ENCODE results near the gene HSD17B12.

HSD17B12 gene

DNA sequence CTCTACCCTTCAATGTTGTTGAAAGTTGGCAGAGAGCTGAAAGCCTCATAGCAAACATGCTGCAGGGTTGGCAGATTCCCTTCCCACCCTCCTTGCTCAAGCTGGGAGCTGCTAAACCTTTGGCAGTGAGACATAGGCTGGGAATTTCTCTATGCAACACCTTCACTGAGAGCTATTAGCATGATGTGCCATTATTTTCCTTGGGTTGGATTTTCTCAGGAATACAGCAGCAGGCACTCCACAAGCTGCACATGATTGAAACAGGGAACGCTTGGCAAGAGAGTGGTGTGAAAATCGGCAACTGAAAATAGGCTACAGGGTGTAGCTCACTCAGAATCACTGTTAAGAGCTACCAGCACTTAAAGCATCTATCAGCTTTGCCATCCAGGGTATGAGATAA lies 190.5 kb downstream of the HSD17B12 start:
- Histone ChIP-seq H3K18ac (ENCODE audit: low read length) (no peak overlapping the region), H3K4me3 (ENCODE audit: low read length in 2 of 2) (no peak overlapping the region), H3K9ac (ENCODE audit: low read depth, low read length, poor library complexity) (no peak overlapping the region), H3K4me2 (ENCODE audit: insufficient read depth, low read length, poor library complexity, severe bottlenecking) (no peak overlapping the region), H3K27ac (replicated peaks; ENCODE audit: low read length) (no peak overlapping the region), H2BK12ac (ENCODE audit: low read length) (no peak overlapping the region), H3K23ac (ENCODE audit: low read depth, low read length, poor library complexity) (no peak overlapping the region), H2BK120ac (ENCODE audit: low read depth, low read length) (no peak overlapping the region), H3K4ac (ENCODE audit: low read length) (no peak overlapping the region), H2BK15ac (ENCODE audit: low read length) (no peak overlapping the region), H3K4me1 (ENCODE audit: control insufficient read depth in 2 of 2, insufficient read depth in 1 of 2, low read depth in 1 of 2, low read length in 2 of 2) (no peaks in the 10 kb centered on the region), H3K36me3 (replicated peaks in 1 of 2; ENCODE audit: control insufficient read depth in 2 of 2, insufficient read depth in 2 of 2, low read length in 2 of 2) (no peaks in the 10 kb centered on the region), H3K9me3 (replicated peaks in 1 of 2; ENCODE audit: control insufficient read depth in 2 of 2, insufficient read depth in 1 of 2, low read depth in 1 of 2, low read length in 2 of 2) (peaks cover 0 to 2% of the 10 kb centered on the region in 2 donors), H2AFZ (ENCODE audit: low read length) (no peak overlapping the region), H2BK5ac (ENCODE audit: low read length) (no peak overlapping the region), H3K27me3 (ENCODE audit: control insufficient read depth in 3 of 3, insufficient read depth in 3 of 3, low read depth in 1 of 3, low read length in 3 of 3) (peaks cover 0 to 20% (median 2%) of the 10 kb centered on the region in 3 experiments), H3K14ac (ENCODE audit: low read length) (no peak overlapping the region), H3K79me1 (ENCODE audit: low read depth, low read length) (no peaks in the 10 kb centered on the region), H2AK5ac (ENCODE audit: low read depth, low read length) (no peak overlapping the region), H4K91ac (ENCODE audit: low read depth, low read length, poor library complexity) (no peak overlapping the region), H4K8ac (ENCODE audit: low read depth, low read length) (no peak overlapping the region)
- WGBS, 2 donors (ENCODE audit: extremely low coverage in 2 of 2, insufficient read length in 2 of 2, insufficient replicate concordance in 1 of 2), result no CpG with 5 or more reads among the region's 2 CpGs
- DNase-seq (ENCODE audit: low spot score), result no peak

DNA sequence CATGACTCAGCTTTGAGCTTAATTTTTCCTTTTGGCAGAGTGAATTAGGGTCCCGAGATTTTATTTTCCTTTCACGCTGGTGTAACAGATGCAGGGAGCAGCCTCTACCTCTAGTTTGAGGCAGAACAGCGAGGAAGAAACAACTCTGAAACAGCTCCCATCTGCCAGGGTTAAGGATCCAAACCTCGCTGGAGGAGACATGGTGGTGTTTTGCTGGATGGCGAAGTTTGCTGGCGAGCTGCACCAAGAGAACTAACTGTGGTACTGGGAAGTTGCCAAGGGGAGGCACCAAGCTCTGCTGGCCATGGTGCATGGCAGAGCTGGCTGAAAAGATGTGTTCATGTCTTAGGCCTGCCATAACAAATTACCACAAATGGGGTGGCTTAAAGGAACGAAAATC lies 192.5 kb downstream of the HSD17B12 start:
- Histone ChIP-seq H3K14ac (ENCODE audit: low read length) (no peak overlapping the region), H3K18ac (ENCODE audit: low read length) (no peak overlapping the region), H3K9me3 (replicated peaks in 1 of 2; ENCODE audit: control insufficient read depth in 2 of 2, insufficient read depth in 1 of 2, low read depth in 1 of 2, low read length in 2 of 2) (no peaks in the 10 kb centered on the region), H3K23ac (ENCODE audit: low read depth, low read length, poor library complexity) (no peak overlapping the region), H3K4ac (ENCODE audit: low read length) (no peak overlapping the region), H2BK120ac (ENCODE audit: low read depth, low read length) (no peak overlapping the region), H3K9ac (ENCODE audit: low read depth, low read length, poor library complexity) (no peak overlapping the region), H3K36me3 (replicated peaks in 1 of 2; ENCODE audit: control insufficient read depth in 2 of 2, insufficient read depth in 2 of 2, low read length in 2 of 2) (no peaks in the 10 kb centered on the region), H3K4me1 (ENCODE audit: control insufficient read depth in 2 of 2, insufficient read depth in 1 of 2, low read depth in 1 of 2, low read length in 2 of 2) (no peaks in the 10 kb centered on the region), H2AK5ac (ENCODE audit: low read depth, low read length) (no peak overlapping the region), H3K27ac (replicated peaks; ENCODE audit: low read length) (no peak overlapping the region), H2BK12ac (ENCODE audit: low read length) (no peak overlapping the region), H3K79me1 (ENCODE audit: low read depth, low read length) (no peaks in the 10 kb centered on the region), H4K91ac (ENCODE audit: low read depth, low read length, poor library complexity) (no peak overlapping the region), H2AFZ (ENCODE audit: low read length) (peak overlapping the region; percentile 32), H3K4me3 (ENCODE audit: low read length in 2 of 2) (no peak overlapping the region), H3K4me2 (ENCODE audit: insufficient read depth, low read length, poor library complexity, severe bottlenecking) (no peak overlapping the region), H2BK15ac (ENCODE audit: low read length) (no peak overlapping the region), H3K27me3 (ENCODE audit: control insufficient read depth in 3 of 3, insufficient read depth in 3 of 3, low read depth in 1 of 3, low read length in 3 of 3) (peaks cover 0 to 20% (median 2%) of the 10 kb centered on the region in 3 experiments), H4K8ac (ENCODE audit: low read depth, low read length) (no peak overlapping the region), H2BK5ac (ENCODE audit: low read length) (no peak overlapping the region)
- WGBS, 2 donors (ENCODE audit: extremely low coverage in 2 of 2, insufficient read length in 2 of 2, insufficient replicate concordance in 1 of 2), result no CpG with 5 or more reads among the region's 7 CpGs
- no peak for DNase-seq (ENCODE audit: low spot score)

DNA sequence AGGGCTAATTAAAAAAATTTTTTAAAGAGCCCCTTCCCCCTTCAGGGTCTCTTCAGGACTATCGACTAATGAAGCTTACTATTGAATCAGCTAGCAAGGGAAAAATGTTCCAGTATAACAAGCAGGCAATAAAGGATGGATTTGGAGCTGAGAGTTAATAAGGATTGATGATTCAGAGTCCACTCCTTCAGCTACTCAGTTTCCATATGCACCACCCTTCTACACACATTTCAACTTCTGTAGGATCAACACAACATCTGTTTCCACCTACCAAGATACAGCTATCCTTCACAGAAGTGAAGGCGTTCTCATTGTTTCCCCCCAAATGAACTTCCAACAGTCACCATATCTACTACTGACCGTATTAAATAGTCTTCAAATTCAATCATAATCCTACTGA lies 193.5 kb downstream of the HSD17B12 start:
- WGBS, 2 donors (ENCODE audit: extremely low coverage in 2 of 2, insufficient read length in 2 of 2, insufficient replicate concordance in 1 of 2), result no CpG with 5 or more reads among the region's 3 CpGs
- no peak overlapping the region for H4K91ac ChIP-seq (ENCODE audit: low read depth, low read length, poor library complexity)
- no peak overlapping the region for H2BK120ac ChIP-seq (ENCODE audit: low read depth, low read length)
- no peak overlapping the region for H3K4me3 ChIP-seq (ENCODE audit: low read length in 2 of 2)
- H3K4me1 ChIP-seq (ENCODE audit: control insufficient read depth in 2 of 2, insufficient read depth in 1 of 2, low read depth in 1 of 2, low read length in 2 of 2), result no peaks in the 10 kb centered on the region
- no peak overlapping the region for H3K18ac ChIP-seq (ENCODE audit: low read length)
- no peak for DNase-seq (ENCODE audit: low spot score)
- H3K9me3 ChIP-seq (replicated peaks in 1 of 2; ENCODE audit: control insufficient read depth in 2 of 2, insufficient read depth in 1 of 2, low read depth in 1 of 2, low read length in 2 of 2), result no peaks in the 10 kb centered on the region
- no peak overlapping the region for H3K9ac ChIP-seq (ENCODE audit: low read depth, low read length, poor library complexity)
- H2AFZ ChIP-seq (ENCODE audit: low read length), result no peak overlapping the region
- no peak overlapping the region for H3K23ac ChIP-seq (ENCODE audit: low read depth, low read length, poor library complexity)
- no peak overlapping the region for H3K14ac ChIP-seq (ENCODE audit: low read length)
- H4K8ac ChIP-seq (ENCODE audit: low read depth, low read length), result no peak overlapping the region
- H2AK5ac ChIP-seq (ENCODE audit: low read depth, low read length), result no peak overlapping the region
- H2BK15ac ChIP-seq (ENCODE audit: low read length), result no peak overlapping the region
- H3K27me3 ChIP-seq (ENCODE audit: control insufficient read depth in 3 of 3, insufficient read depth in 3 of 3, low read depth in 1 of 3, low read length in 3 of 3), result peaks cover 0 to 23% (median 2%) of the 10 kb centered on the region in 3 experiments
- H3K4me2 ChIP-seq (ENCODE audit: insufficient read depth, low read length, poor library complexity, severe bottlenecking), result no peak overlapping the region
- no peak overlapping the region for H3K4ac ChIP-seq (ENCODE audit: low read length)
- H2BK12ac ChIP-seq (ENCODE audit: low read length), result no peak overlapping the region
- no peaks in the 10 kb centered on the region for H3K79me1 ChIP-seq (ENCODE audit: low read depth, low read length)
- no peak overlapping the region for H3K27ac ChIP-seq (replicated peaks; ENCODE audit: low read length)
- H2BK5ac ChIP-seq (ENCODE audit: low read length), result no peak overlapping the region
- no peaks in the 10 kb centered on the region for H3K36me3 ChIP-seq (replicated peaks in 1 of 2; ENCODE audit: control insufficient read depth in 2 of 2, insufficient read depth in 2 of 2, low read length in 2 of 2)

DNA sequence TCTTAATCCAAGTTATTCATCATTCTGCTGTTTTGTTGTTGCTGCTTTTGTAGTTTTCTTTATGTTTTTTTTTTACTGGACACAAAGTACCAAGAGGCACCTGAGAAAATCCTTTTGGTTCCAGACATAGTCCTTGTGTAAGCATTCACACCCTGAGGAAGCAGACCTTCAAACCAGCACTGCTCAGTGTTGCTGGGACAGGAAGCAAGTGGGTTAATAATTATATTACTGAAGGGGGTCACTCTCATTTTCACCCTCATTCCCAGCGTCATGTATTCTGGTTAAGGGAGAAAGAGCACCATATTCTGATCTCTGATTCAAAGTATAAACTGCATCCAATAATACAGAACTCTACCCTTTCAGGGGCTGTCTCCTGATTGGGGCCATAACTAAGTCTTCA lies 194.2 kb downstream of the HSD17B12 start:
- Histone ChIP-seq H3K27me3 (ENCODE audit: control insufficient read depth in 3 of 3, insufficient read depth in 3 of 3, low read depth in 1 of 3, low read length in 3 of 3) (peaks cover 0 to 23% (median 2%) of the 10 kb centered on the region in 3 experiments), H3K4me3 (ENCODE audit: low read length in 2 of 2) (no peak overlapping the region), H4K8ac (ENCODE audit: low read depth, low read length) (no peak overlapping the region), H2AK5ac (ENCODE audit: low read depth, low read length) (no peak overlapping the region), H3K36me3 (replicated peaks in 1 of 2; ENCODE audit: control insufficient read depth in 2 of 2, insufficient read depth in 2 of 2, low read length in 2 of 2) (no peaks in the 10 kb centered on the region), H3K4me2 (ENCODE audit: insufficient read depth, low read length, poor library complexity, severe bottlenecking) (no peak overlapping the region), H2BK15ac (ENCODE audit: low read length) (no peak overlapping the region), H3K14ac (ENCODE audit: low read length) (no peak overlapping the region), H3K18ac (ENCODE audit: low read length) (no peak overlapping the region), H3K4ac (ENCODE audit: low read length) (no peak overlapping the region), H2BK5ac (ENCODE audit: low read length) (no peak overlapping the region), H3K4me1 (ENCODE audit: control insufficient read depth in 2 of 2, insufficient read depth in 1 of 2, low read depth in 1 of 2, low read length in 2 of 2) (no peaks in the 10 kb centered on the region), H3K9ac (ENCODE audit: low read depth, low read length, poor library complexity) (no peak overlapping the region), H2BK120ac (ENCODE audit: low read depth, low read length) (no peak overlapping the region), H4K91ac (ENCODE audit: low read depth, low read length, poor library complexity) (no peak overlapping the region), H2BK12ac (ENCODE audit: low read length) (no peak overlapping the region), H3K79me1 (ENCODE audit: low read depth, low read length) (no peaks in the 10 kb centered on the region), H3K9me3 (replicated peaks in 1 of 2; ENCODE audit: control insufficient read depth in 2 of 2, insufficient read depth in 1 of 2, low read depth in 1 of 2, low read length in 2 of 2) (no peaks in the 10 kb centered on the region), H3K23ac (ENCODE audit: low read depth, low read length, poor library complexity) (no peak overlapping the region), H3K27ac (replicated peaks; ENCODE audit: low read length) (no peak overlapping the region), H2AFZ (ENCODE audit: low read length) (no peak overlapping the region)
- WGBS, 2 donors (ENCODE audit: extremely low coverage in 2 of 2, insufficient read length in 2 of 2, insufficient replicate concordance in 1 of 2), result no CpG with 5 or more reads among the region's 1 CpG
- DNase-seq (ENCODE audit: low spot score), result no peak
